Measurements from ENCODE around the gene ACD.

The ACD gene

DNA sequence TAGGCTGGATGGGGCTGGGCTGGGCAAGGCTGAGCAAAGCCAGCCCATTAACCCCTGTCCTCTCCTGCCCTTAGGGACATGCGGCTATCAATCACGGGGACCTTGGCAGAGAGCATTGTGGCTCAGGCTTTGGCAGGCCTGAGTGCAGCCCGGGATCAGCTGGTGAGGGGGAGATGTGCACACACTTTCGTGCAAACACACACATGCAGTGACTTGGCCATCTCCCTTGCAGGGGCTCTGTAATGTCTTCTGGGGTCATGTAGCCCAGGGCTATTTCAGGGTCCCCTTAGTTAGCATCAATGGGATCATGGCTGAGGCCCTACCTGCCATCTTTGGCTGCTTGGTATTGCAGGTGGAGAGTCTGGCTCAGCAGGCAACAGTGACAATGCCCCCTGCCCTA lies 8.2 kb downstream of the ACD start:
- DNase-seq (ENCODE audit: low read depth, low spot score) = no peak

DNA sequence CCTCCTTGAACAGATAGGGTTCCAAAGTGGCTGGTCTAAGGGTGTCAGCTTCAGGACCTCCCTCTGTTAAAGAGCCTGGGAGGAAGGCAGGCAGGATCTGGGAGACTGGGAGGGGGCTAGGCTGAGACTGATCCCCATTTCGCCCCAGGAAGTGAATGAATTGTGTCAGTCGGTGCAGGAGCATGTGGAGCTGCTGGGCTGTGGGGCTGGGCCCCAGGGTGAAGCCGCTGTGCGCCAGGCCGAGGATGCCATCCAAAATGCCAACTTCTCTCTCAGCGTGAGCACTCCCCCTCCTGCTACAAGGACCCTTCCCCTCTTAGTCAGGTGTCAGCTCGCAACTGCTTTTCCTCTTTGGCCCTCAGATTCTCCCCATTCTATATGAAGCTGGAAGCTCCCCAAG lies 9.0 kb downstream of the ACD start:
- H3K4me3 ChIP-seq (ENCODE audit: low read length) = no peak overlapping the region
- no peak for DNase-seq (ENCODE audit: low read depth, low spot score)

More for the DNA sequence above, 8.2 kb downstream of the ACD start:
- H3K4me3 ChIP-seq (ENCODE audit: low read length) = no peak overlapping the region

DNA sequence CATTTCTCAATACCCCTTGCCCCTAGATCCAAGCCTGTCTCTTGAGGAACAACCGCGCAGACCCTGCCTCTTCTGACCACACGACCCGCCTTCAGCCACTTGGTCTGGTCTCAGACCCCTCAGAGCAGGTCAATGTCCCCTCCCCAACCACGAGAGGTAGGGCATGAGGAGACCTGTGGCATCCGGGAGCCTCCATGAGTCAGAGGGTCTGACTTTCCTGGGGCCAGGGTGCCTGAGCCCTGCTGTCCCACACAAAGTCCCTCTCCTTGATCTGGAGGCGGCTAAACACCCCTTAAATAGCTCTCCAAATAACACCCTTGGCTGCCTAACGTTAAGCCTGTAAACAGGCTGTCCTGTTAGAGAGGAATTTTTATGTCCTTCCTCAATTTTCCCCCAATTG lies 10.0 kb downstream of the ACD start:
- H3K4me3 ChIP-seq (ENCODE audit: low read length) = no peak overlapping the region

DNA sequence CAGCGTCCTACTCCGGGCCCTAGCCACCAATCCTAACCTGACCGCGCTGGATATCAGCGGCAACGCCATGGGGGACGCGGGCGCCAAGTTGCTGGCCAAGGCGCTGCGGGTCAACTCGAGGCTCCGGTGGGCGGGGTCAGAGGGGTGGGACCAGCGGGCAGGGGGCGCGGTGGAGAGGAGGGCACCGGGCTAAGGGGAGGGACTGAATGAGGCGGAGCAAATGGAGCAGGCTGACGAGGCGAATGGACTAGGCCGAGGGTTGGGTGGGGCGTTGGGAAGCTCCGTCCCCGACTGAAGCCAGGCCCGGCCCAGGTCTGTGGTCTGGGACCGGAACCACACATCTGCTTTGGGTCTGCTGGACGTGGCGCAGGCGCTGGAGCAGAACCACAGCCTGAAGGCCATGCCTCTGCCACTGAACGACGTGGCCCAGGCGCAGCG lies 10.5 kb downstream of the ACD start:
- no peak for DNase-seq (ENCODE audit: low read depth, low spot score)
- no peak overlapping the region for H3K4me3 ChIP-seq (ENCODE audit: low read length)

More for the DNA sequence above, 10.0 kb downstream of the ACD start:
- no peak for DNase-seq (ENCODE audit: low read depth, low spot score)

DNA sequence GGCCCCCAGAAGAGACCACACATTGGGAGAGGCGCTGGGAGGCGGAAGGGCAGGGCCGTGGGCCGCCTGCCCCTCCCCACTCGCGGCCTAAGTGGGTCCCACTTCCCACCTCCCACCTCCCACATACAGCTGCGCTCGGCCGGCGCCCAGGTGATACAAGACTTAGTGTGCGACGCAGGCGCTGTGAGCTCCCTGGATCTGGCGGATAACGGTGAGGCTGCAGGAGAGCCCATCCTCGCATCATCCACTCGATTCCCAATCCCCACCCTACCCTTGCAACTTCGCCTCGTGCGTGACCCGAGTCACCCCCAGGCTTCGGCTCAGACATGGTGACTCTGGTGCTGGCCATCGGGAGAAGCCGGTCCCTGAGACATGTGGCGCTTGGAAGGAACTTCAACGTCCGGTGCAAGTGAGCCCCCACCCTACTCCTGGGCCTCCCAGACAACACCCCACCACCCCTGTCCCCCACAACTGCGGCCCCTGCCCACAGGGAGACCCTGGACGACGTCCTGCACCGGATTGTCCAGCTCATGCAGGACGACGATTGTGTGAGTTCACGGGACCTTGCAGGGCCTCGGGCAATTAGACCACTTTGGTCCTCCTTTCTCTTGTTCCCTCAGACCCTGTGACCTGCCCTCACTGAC lies 11.2 kb downstream of the ACD start:
- H3K4me3 ChIP-seq (ENCODE audit: low read length) = no peak overlapping the region
- DNase-seq (ENCODE audit: low read depth, low spot score) = no peak

DNA sequence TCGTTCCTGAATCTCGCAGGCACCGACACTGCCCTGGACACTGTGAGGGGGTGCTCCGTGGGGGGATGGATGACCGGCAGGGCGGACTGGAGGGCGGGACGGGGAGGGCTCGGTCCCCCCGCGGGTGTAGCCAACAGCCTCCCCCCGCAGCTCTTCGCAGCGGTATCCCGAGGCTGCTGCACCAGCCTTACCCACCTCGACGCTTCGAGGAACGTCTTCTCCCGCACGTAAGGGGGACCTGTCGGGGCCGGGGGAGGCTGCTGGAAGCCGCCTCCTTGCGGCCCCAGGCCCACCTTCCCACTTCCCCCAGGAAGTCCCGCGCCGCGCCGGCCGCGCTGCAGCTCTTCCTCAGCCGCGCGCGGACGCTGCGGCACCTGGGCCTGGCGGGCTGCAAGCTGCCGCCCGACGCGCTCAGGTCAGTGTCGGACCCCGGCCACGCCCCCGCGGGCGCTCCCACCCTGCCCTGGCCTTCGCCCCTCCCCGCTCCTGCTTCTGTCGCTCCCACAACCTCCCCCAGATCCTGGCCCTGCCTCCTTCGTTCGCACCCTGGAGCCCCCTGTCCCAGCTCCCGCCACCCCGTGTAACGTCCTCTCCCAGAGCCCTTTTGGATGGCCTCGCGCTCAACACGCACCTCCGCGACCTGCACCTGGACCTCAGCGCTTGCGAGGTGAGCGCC lies 11.8 kb downstream of the ACD start:
- no peak for DNase-seq (ENCODE audit: low read depth, low spot score)
- H3K4me3 ChIP-seq (ENCODE audit: low read length) = no peak overlapping the region

DNA sequence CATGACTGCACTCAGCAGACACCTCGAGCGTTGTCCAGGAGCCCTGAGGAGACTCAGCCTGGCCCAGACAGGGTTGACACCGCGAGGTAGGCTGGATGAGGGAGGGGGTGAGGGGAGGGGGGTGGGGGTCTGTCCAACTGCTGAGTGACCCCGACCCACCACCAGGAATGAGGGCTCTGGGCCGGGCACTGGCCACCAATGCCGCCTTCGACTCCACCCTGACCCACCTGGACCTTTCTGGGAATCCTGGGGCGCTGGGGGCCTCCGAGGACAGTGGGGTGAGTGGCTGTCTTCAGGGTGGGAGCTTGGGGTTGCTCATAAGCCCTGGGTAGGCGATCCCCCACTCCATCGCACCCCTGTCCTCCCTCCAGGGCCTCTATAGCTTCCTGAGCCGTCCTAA lies 12.4 kb downstream of the ACD start:
- no peak overlapping the region for H3K4me3 ChIP-seq (ENCODE audit: low read length)
- no peak for DNase-seq (ENCODE audit: low read depth, low spot score)

DNA sequence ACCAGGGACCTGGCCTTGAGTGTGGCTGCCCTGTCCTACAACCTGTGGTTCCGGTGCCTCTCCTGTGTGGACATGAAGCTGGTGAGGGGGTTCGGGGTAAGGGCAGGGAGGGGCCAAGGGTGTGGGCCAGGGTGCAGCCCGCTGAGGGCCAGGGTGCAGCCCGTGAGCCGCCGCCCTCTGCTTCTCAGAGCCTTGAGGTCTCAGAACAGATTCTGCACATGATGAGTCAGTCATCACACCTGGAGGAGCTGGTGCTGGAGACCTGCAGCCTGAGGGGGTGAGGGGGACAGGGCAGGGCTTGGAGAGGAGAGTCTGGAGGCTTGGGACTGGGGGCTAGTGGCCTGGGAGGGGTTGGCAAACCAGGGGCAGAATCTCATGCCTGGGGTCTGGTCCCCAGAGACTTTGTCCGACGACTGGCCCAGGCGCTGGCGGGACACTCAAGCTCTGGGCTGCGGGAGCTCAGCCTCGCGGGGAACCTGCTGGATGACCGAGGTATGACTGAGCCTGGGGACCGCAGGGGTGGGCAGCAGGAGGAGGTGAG lies 12.9 kb downstream of the ACD start:
- DNase-seq (ENCODE audit: low read depth, low spot score) = no peak
- H3K4me3 ChIP-seq (ENCODE audit: low read length) = no peak overlapping the region

DNA sequence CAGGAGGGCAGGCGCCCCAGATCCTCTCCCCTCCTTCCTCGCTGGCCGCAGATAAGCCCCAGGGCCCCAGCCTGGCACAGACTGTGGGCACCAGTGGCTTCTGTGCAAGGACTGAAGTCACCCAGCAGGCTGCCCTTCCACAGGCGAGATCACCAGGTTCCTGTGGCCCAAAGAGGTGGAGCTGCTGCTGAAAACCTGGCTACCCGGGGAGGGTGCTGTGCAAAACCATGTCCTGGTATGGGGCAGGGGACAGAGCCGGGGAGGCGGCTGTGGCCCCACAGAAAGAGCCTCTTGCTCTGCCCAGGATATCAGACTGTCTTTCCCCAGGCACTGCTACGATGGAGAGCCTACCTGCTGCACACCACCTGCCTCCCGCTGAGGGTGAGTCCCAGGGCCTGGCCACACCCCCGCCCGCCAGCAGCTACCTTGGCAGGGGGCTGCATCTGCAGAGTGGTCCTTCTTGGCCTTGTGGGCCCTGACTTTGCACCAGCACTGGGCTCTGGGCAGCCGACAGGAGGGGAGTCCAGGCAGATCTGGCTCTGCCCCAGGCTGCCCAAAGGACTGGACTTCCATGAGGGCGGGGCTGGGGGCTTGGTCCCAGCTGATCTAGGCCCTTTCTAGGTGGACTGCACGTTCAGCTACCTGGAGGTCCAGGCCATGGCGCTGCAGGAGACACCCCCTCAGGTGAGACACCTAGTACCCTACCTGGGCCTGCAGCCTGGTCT lies 14.5 kb downstream of the ACD start:
- DNase-seq (ENCODE audit: low read depth, low spot score) = no peak
- peak overlapping the region; percentile 92 for H3K4me3 ChIP-seq (ENCODE audit: low read length)

DNA sequence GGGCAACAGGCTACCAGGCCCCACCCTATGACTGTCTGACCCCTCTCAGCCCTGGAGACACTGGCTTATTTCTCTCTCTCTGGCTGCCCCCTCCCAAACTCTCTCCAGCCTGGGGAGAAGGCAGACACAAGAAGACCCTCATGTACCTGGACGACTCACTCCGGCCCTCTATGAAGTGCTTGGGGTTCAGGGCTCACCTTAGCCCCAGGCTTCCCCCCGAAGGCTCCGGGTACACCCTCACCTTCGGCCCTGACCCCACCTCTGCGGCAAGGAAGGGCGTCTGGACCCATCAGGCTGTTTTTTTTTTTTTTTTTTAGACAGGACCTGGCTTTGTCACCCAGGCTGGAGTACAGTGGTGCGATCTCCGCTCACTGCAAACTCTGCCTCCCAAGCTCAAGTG lies 16.0 kb downstream of the ACD start:
- no peak overlapping the region for H3K4me3 ChIP-seq (ENCODE audit: low read length)
- no peak for DNase-seq (ENCODE audit: low read depth, low spot score)

DNA sequence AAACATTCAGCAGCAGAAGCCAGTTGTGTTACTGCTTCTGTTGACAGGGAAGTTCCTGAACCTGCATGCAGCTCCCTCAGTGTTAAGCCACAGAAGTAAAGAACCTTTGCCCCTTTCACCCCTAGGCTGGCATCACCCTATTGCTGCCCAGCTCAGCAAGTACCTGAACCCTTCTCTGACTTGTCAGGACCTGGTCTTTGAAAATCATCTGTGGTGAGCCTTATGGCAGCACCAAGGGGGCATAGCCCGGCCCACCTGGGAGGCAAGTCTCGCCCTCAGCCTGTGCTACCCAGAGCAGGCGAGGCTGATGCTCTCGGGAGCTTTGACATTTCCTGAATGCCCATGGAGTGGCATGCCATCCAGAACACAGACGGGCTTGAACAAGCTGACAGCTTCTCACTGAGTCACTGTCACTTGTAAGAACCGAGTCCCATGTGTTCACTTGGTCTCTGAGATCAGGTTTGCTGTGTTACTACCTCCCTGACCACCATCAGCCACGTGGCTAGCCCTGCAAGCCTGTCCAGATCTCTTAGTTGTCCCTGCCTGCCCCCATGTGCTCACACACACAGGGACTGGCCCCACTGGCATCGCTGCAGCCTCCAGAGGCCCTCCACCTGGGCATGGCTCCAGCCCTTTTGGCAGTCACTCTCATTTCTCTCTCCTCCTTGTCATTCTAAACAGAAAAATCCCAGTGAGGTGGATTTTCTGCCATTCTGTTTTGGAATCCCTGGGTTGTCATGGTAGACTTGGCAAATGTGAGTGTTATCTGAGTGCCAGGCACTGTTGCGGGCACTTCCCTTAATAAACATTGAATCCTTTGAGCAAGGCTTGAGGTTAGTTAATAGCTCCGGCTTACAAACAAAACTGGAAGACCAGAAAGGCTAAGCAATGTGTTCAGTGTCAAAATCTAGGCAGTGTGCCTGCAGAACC lies 18.0 kb downstream of the ACD start:
- H3K4me3 ChIP-seq (ENCODE audit: low read length) = no peak overlapping the region
- no peak for DNase-seq (ENCODE audit: low read depth, low spot score)

DNA sequence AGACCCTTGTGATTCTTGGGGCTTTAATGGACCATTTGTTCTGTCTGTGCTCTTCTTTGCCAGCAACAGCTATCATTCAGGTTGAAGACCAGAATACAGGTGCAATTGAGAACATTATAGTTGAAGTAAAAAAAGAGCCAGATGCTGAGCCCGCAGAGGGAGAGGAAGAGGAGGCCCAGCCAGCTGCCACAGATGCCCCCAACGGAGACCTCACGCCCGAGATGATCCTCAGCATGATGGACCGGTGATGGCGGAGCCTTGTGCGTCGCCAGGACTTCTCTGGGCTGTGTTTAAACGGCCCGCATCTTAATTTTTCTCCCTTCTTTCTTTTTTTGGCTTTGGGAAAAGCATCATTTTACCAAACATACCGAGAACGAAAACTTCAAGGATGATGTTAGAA lies 22.4 kb downstream of the ACD start:
- no peak overlapping the region for H3K4me3 ChIP-seq (ENCODE audit: low read length)
- no peak for DNase-seq (ENCODE audit: low read depth, low spot score)

DNA sequence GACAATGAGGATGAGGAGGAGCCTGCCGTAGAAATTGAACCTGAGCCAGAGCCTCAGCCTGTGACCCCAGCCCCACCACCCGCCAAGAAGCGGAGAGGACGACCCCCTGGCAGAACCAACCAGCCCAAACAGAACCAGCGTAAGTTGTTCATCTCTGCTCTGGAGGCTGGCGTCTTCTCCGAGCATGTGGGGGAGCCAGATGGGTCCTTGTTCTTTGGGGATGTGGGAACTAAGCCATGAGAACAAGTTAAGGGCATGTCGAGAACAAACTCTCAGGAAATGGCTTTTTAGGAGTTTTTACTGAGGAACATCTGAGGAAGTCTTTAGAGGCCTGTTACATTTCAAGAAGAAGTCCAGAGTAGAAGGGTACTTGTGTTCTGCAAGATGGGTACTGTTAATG lies 23.3 kb downstream of the ACD start:
- no peak for DNase-seq (ENCODE audit: low read depth, low spot score)

DNA sequence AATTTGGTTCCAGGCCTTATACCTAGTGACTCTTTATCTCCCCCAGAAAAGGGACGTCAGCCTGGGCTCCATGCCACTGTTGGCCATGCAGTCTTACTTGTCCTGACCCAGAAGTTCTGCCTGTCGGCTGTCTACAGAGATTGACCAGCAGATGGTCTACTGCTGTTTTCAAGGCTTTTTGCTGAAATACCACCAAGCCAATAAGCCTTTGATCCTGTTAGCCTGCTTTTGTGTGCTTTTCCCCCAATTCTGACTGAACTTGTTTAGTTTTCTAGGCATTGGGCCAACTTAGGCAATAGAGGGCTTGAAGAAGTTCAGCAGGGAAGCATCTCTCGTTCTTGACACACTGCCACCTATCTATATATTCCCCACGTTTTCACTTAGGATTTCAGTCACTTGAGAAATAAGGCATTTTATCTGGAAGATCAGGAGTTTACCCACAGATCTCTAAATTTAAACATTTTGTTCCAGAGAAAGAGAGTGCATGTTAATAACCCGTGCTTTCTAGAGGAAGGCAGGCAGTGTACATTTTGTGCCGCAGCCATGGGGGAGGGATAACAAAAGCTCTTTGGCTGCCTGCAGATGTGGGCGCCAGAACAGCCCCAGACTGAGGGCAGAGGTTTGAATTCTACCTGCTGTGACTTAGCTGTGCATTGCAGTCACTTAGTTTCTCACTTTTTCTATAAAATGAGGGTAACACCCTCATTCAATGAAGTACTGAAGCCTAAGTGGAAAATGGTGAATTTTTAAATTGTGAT lies 27.5 kb downstream of the ACD start:
- no peak for DNase-seq (ENCODE audit: low read depth, low spot score)
- H3K4me3 ChIP-seq (ENCODE audit: low read length) = no peak overlapping the region

More for the DNA sequence above, 23.3 kb downstream of the ACD start:
- no peak overlapping the region for H3K4me3 ChIP-seq (ENCODE audit: low read length)

DNA sequence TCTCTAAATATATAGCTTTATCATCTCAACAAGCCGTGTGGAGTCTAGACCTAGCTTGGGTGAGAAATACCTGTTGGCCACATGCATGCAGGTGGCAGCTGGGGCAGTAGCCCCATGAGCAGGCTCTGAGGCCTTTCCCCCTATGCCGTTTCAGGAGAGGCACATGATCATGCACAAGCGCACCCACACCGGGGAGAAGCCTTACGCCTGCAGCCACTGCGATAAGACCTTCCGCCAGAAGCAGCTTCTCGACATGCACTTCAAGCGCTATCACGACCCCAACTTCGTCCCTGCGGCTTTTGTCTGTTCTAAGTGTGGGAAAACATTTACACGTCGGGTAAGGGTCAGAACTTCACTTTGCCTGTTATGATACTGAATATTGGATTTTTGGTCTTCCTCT lies 31.8 kb downstream of the ACD start:
- DNase-seq (ENCODE audit: low read depth, low spot score) = no peak
- H3K4me3 ChIP-seq (ENCODE audit: low read length) = no peak overlapping the region

DNA sequence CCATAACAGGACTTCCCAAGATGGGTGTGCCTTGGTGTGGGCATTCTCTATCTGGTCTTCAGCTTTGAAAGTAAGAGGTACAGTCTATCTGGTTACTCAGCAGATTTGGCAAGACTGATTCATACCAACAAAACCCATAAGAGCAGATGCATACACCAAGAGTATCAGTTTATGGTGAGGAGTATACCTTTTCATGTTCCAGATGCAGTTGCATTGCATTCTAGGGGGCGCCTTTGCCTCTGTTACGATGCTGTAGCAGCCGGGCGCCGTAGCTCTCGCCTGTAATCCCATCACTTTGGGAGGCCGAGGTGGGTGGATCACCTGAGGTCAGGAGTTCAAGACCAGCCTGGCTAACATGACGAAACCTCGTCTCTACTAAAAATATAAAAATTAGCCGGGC lies 46.3 kb downstream of the ACD start:
- DNase-seq (ENCODE audit: low read depth, low spot score) = peak; percentile 28
- no peak overlapping the region for H3K4me3 ChIP-seq (ENCODE audit: low read length)

DNA sequence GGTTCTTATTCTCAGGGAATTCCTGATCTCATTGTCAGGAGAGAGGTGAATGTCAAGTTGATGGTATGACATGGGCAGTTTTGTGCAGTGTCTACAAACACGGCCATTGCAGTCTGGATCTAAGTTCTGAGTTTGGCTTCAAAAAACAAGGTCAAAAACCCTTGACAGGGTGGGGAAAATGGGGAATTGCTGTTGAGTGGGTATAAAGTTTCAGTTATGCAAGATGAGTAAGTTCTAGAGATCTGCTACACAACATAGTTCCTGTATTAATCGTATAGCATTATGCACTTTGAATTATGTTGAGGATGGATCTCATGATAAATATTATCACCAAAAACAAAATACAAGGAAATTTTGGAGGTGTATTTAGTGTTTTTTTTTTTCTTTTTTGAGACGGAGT lies 51.7 kb downstream of the ACD start:
- H3K4me3 ChIP-seq (ENCODE audit: low read length) = no peak overlapping the region

More for the DNA sequence above, 51.7 kb downstream of the ACD start:
- DNase-seq (ENCODE audit: low read depth, low spot score) = no peak
